Right lobe of liver (tissue), 4 donors: ENCODE data around the gene HIGD2A.

Experiments
- POLR2A ChIP-seq: fragments of 450-650 bp; IDR thresholded peaks from one replicate; pipeline ENCODE4 v1.6.1; 2017; ENCODE audit warnings: antibody characterized with exemption, mild to moderate bottlenecking
- TF ChIP-seq, protein P1 (sequence below), 4 donors: fragments of 200-600 bp in 3 of 4; fragments of 450-650 bp in 1 of 4; IDR thresholded peaks; one replicate each; pipeline versions ENCODE4 v1.5.1 to v1.8.0; 2016 to 2022; ENCODE audit warnings: antibody characterized with exemption in 4 of 4, mild to moderate bottlenecking in 2 of 4
- donor health status: DM: no; HTN: no; CAD: no.
- donor health status: DM: no; HTN: no; CAD: no.
- donor health status: DM: no; HTN: yes; CAD: no.

DNA sequence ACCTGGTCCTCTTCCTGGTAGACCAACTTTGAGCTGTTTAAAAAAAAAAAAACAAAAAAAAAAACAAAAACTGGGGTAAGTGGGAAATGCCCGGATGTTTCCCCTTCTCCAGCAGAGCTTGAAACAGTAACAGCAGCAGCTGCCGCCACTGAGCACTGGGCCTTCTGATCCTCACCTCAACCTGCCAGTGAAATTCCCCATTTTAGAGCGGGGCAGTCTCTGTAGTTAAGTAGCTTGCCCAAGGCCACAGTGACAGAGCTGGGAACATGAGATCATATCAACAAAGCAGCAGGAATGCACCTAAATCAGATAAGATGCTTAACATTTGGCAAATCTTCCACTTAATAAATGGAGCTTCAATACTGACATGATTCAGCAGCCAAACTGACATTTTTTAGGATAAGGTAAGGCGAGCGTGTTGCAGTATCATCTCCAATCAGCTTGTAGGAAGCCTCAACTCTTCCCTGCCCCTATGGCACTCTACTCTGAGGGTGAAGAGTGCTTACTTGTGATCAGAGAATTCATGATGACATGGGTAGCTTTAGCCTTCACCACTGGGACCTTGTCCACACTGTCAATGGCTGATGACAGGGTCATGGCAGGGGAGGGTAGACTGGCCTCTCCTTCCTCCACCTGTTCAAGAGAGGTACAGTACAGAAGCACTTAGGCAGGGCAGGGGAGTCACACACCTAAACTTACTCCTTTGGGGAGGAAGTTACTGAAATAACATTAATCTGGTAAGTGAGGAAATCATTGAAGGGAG, 36.3 kb upstream of the HIGD2A start:
- TF ChIP-seq, protein P1, sequence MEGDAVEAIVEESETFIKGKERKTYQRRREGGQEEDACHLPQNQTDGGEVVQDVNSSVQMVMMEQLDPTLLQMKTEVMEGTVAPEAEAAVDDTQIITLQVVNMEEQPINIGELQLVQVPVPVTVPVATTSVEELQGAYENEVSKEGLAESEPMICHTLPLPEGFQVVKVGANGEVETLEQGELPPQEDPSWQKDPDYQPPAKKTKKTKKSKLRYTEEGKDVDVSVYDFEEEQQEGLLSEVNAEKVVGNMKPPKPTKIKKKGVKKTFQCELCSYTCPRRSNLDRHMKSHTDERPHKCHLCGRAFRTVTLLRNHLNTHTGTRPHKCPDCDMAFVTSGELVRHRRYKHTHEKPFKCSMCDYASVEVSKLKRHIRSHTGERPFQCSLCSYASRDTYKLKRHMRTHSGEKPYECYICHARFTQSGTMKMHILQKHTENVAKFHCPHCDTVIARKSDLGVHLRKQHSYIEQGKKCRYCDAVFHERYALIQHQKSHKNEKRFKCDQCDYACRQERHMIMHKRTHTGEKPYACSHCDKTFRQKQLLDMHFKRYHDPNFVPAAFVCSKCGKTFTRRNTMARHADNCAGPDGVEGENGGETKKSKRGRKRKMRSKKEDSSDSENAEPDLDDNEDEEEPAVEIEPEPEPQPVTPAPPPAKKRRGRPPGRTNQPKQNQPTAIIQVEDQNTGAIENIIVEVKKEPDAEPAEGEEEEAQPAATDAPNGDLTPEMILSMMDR (IDR thresholded peaks at IDR 0.05): no peak
- TF ChIP-seq POLR2A: no peak
